ENCODE data around the gene U2AF2. TPM values are rescaled to one million over a fixed set of nuclear protein-coding genes. Genes with fewer than 3 reads are reported as not detected.

The U2AF2 gene
- total and polyA plus RNA-seq, 8 donors, result 53.2 to 463 (median 114) TPM

- peaks cover 21 to 73% (median 53%) of the 10 kb centered on the region in 4 donors for H3K4me1 ChIP-seq
- intact Hi-C loops (cut with DNase I; ENCODE audit: low total_unique reads), result no loop called here
- DNase-seq, result no peak
- WGBS, 5 donors, result 80 to 88% (median 86%) methylated on average over 15 to 30 of the region's 30 CpGs
- peaks cover 68 to 99% (median 99%) of the 10 kb centered on the region in 4 donors for H3K36me3 ChIP-seq
- peak overlapping the region in 1 of 4 donors; percentile 1 for H3K4me3 ChIP-seq
- H3K27ac ChIP-seq, result peak overlapping the region in 1 of 5 donors; percentile 69
- H3K27me3 ChIP-seq, result no peaks in the 10 kb centered on the region
- no peak for TF ChIP-seq POLR2A (IDR thresholded peaks at IDR 0.05)
- no peak for TF ChIP-seq POLR2AphosphoS5 (IDR thresholded peaks at IDR 0.05)
- TF ChIP-seq EP300 (IDR thresholded peaks at IDR 0.05), result no peak
- TF ChIP-seq CTCF (IDR thresholded peaks at IDR 0.05), result no peak
- H3K9me3 ChIP-seq, result no peaks in the 10 kb centered on the region
Observed at GRCh38 chr19:55668603-55669348, 13.9 kb downstream of the U2AF2 start.

- Histone ChIP-seq H3K9me3 (no peaks in the 10 kb centered on the region), H3K4me1 (peaks cover 27 to 82% (median 62%) of the 10 kb centered on the region in 4 donors), H3K36me3 (peaks cover 63 to 97% (median 96%) of the 10 kb centered on the region in 4 donors), H3K4me3 (no peak overlapping the region), H3K27ac (no peak overlapping the region), H3K27me3 (no peaks in the 10 kb centered on the region)
- DNase-seq, result no peak
- TF ChIP-seq EP300 (IDR thresholded peaks at IDR 0.05) (no peak), POLR2A (IDR thresholded peaks at IDR 0.05) (no peak), CTCF (IDR thresholded peaks at IDR 0.05) (no peak), POLR2AphosphoS5 (IDR thresholded peaks at IDR 0.05) (no peak)
- intact Hi-C loops (cut with DNase I; ENCODE audit: low total_unique reads), result no loop called here
- WGBS, 5 donors, result 82 to 88% (median 86%) methylated on average over 38 to 43 of the region's 43 CpGs
Observed at GRCh38 chr19:55669418-55670279, 14.8 kb downstream of the U2AF2 start.

GRCh38 chr19:55670280-55671053, 15.6 kb downstream of the U2AF2 start:
- intact Hi-C loops (cut with DNase I; ENCODE audit: low total_unique reads), result no loop called here
- Histone ChIP-seq H3K4me1 (peaks cover 28 to 83% (median 64%) of the 10 kb centered on the region in 4 donors), H3K9me3 (no peaks in the 10 kb centered on the region), H3K36me3 (peaks cover 58 to 89% (median 88%) of the 10 kb centered on the region in 4 donors), H3K27ac (peak overlapping the region in 1 of 5 donors; percentile 18), H3K27me3 (no peaks in the 10 kb centered on the region), H3K4me3 (no peak overlapping the region)
- no peak for TF ChIP-seq EP300 (IDR thresholded peaks at IDR 0.05)
- WGBS, 5 donors, result 70 to 79% (median 76%) methylated on average over 23 of the region's 23 CpGs
- DNase-seq, result peak in 1 of 2 donors; percentile 65

- peak overlapping the region in 1 of 5 donors; percentile 37 for H3K27ac ChIP-seq
- no peaks in the 10 kb centered on the region for H3K27me3 ChIP-seq
- TF ChIP-seq POLR2A (IDR thresholded peaks at IDR 0.05) (no peak), POLR2AphosphoS5 (IDR thresholded peaks at IDR 0.05) (no peak), EP300 (IDR thresholded peaks at IDR 0.05) (no peak), CTCF (IDR thresholded peaks at IDR 0.05) (no peak)
- peaks cover 52 to 84% (median 83%) of the 10 kb centered on the region in 4 donors for H3K36me3 ChIP-seq
- H3K4me1 ChIP-seq, result peaks cover 31 to 87% (median 67%) of the 10 kb centered on the region in 4 donors
- H3K9me3 ChIP-seq, result no peaks in the 10 kb centered on the region
- DNase-seq, result no peak
- no peak overlapping the region for H3K4me3 ChIP-seq
- intact Hi-C loops (cut with DNase I; ENCODE audit: low total_unique reads), result no loop called here
- 56 to 69% (median 65%) methylated on average over 2 of the region's 2 CpGs for WGBS, 5 donors
Observed at GRCh38 chr19:55671054-55671378, 16.2 kb downstream of the U2AF2 start.

Measured in stomach (tissue), 9 donors.